ENCODE results near the gene CRHR2.
"Not testable (repeated sequence)": the region's sequence is repeated elsewhere in the genome, so short reads cannot be mapped to it uniquely, and the experiment has no call there.

Gene CRHR2

GRCh38 chr7:30652698-30653641 is 29.3 kb downstream of the CRHR2 start:
- no peak for DNase-seq

- DNase-seq = no peak
Observed at GRCh38 chr7:30652132-30652531, 30.1 kb downstream of the CRHR2 start.

- no peak for DNase-seq
Observed at GRCh38 chr7:30650421-30650808, 31.8 kb downstream of the CRHR2 start.

GRCh38 chr7:30649717-30650420 is 32.4 kb downstream of the CRHR2 start:
- no peak for DNase-seq

GRCh38 chr7:30648744-30649540 is 33.3 kb downstream of the CRHR2 start:
- no peak for DNase-seq

- DNase-seq = no peak
Observed at GRCh38 chr7:30647589-30648364, 34.5 kb downstream of the CRHR2 start.

GRCh38 chr7:30646154-30646553 is 36.1 kb downstream of the CRHR2 start:
- DNase-seq = no peak

GRCh38 chr7:30645661-30646060 is 36.6 kb downstream of the CRHR2 start:
- DNase-seq = no peak

GRCh38 chr7:30644286-30644955 is 37.8 kb downstream of the CRHR2 start:
- no peak for DNase-seq

GRCh38 chr7:30642789-30643188 is 39.5 kb downstream of the CRHR2 start:
- DNase-seq = no peak

GRCh38 chr7:30642322-30642721 is 39.9 kb downstream of the CRHR2 start:
- DNase-seq = not testable (repeated sequence)

GRCh38 chr7:30635798-30636197 is 46.5 kb downstream of the CRHR2 start:
- no peak for DNase-seq

GRCh38 chr7:30634634-30635201 is 47.5 kb downstream of the CRHR2 start:
- DNase-seq = no peak

- DNase-seq = no peak
Observed at GRCh38 chr7:30634193-30634626, 48.0 kb downstream of the CRHR2 start.

- DNase-seq = no peak
Observed at GRCh38 chr7:30633223-30633622, 49.0 kb downstream of the CRHR2 start.

GRCh38 chr7:30630986-30631385 is 51.3 kb downstream of the CRHR2 start:
- no peak for DNase-seq

- no peak for DNase-seq
Observed at GRCh38 chr7:30627026-30627425, 55.2 kb downstream of the CRHR2 start.

- no peak for DNase-seq
Observed at GRCh38 chr7:30625283-30625682, 57.0 kb downstream of the CRHR2 start.

GRCh38 chr7:30618961-30619360 is 63.3 kb downstream of the CRHR2 start:
- DNase-seq = no peak

GRCh38 chr7:30618080-30618676 is 64.1 kb downstream of the CRHR2 start:
- DNase-seq = no peak

GRCh38 chr7:30617359-30617758 is 64.9 kb downstream of the CRHR2 start:
- no peak for DNase-seq

All from fibroblast of skin of back (primary cell).